NCI-H1930 (cell line): ENCODE results near the gene CKMT1A.
"Not testable (repeated sequence)": the region's sequence is repeated elsewhere in the genome, so short reads cannot be mapped to it uniquely, and the experiment has no call there.

Experiments
- DNase-seq, 2 experiments: peaks; one replicate each; lab custom pipeline; 2025; lab: John Stamatoyannopoulos, UW

The CKMT1A gene

GRCh38 chr15:43693148-43694022, at the start of gene CKMT1A:
CKMT1A (plus strand) TSS chr15:43693859; CDS start chr15:43694051, 192 bp downstream.
- not testable (repeated sequence) for DNase-seq

DNA sequence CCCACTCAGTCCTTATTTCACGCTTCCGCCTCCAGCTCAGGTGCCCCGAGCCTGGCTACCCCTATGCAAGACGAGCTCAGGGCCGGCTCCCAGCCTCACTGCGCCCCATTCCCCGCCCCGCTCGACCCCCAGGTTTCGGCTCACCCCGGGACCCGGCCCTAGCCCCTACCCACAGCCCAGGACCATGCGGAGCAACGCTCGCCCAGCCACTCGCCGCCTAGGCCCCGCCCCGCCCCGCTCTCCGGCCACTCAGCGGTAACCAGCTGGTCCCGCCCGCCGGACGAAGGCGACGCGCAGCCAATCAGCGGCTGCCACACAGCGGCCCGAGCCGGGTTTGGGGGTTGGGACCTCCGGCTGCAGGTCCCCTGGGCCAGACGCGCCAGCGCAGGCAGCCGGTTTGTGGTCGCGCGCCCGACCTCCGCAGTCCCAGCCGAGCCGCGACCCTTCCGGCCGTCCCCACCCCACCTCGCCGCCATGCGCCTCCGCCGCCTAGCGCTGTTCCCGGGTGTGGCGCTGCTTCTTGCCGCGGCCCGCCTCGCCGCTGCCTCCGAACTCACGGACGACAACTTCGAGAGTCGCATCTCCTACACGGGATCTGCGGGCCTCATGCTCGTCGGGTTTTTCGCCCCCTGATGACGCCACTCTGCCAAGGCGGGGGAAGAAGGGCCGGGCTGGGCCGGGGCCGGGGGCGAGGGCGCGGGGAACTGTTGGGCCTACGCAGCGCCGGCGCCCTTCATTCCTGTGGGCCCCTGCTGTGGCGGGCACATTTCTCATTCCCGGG, 44.8 kb upstream of the CKMT1A start, which contains the start of gene CATSPER2:
Gene CATSPER2 (minus strand): TSS at position 196 of the 781 bp plus-strand sequence. CDS start 783 bp downstream, outside the sequence.
- DNase-seq, result no peak

- not testable (repeated sequence) for DNase-seq
Observed at GRCh38 chr15:43649430-43649926, 44.2 kb upstream of the CKMT1A start.

DNA sequence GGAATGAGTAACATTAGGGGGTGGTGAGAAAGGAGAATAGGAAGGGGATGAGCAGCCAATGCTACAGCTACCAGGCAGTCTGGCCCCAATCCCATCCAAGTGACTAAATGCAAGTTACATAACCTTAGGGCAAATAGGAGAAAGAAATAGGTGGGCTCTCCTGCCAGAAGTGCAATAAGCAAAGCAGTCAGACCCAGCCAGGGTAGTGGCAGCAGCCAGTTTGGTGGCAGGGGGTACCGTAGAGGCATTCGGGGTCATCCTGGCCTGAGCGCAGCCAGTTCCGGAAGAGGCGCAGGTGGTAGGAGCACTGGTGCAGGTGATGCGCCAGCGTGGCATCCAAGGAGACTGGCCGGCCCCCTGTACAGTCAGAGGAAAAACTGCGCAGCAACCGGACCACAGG, 33.9 kb upstream of the CKMT1A start:
- not testable (repeated sequence) for DNase-seq

DNA sequence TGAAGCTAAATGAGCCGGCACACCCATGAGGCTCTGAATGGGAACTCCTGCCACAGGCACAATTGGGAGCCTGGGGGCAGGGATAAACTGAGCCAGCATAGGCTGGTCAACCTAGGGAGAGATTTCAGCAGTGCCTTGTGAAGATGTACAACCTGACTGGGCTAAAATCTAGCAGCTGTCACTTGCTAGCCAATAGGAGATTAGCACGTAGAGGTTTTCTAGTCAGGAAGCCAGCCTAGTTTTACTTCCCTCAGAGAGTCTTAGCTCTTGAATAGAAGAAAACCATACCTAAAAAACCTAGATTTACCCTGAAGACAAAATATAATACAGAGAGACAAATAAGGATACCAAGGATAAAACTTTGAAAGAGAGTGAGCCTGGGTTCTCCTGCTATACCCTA, 31.4 kb upstream of the CKMT1A start:
- not testable (repeated sequence) for DNase-seq

- not testable (repeated sequence) for DNase-seq
Observed at GRCh38 chr15:43663333-43663732, 30.3 kb upstream of the CKMT1A start.

DNA sequence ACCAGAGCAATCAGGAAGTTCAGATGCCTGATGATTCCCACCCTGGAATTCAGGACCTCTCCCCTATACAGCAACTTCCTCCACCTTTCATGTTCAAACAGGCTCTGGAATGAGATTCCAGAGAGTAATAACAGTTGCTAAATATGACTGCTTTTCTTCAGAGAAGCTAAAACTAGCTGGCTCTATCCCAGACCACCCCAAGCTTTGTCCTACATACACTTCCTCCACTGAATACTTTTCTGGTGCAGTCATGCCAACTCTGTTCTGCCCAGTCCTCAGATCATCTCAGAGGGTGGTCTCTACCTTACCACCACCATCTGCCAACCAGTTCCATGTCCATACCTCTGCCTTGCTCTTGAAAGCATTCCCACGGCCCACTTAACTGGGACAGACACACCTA, 27.5 kb upstream of the CKMT1A start:
- DNase-seq, result not testable (repeated sequence)

DNA sequence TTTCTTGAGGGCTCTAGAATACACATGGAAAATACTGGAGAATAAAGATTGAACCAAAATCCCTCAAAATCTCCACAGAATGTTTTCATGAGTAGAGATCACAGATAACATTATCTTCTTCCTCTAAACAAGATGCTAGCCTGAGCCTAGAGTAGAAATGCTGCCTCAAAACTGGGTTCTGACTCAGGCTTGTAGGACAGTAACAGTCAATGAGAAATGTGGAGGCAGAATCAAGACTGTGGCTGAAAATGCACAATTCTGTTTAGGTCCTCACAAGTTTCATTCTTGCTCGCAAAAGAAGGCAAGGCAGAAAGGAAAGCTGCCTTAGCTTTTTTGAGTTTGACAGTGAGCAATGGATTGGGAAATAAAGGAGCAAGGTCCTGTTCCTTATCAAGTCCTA, 19.5 kb upstream of the CKMT1A start:
- not testable (repeated sequence) for DNase-seq

GRCh38 chr15:43689604-43690301, 3.9 kb upstream of the CKMT1A start:
- DNase-seq, result not testable (repeated sequence)

DNA sequence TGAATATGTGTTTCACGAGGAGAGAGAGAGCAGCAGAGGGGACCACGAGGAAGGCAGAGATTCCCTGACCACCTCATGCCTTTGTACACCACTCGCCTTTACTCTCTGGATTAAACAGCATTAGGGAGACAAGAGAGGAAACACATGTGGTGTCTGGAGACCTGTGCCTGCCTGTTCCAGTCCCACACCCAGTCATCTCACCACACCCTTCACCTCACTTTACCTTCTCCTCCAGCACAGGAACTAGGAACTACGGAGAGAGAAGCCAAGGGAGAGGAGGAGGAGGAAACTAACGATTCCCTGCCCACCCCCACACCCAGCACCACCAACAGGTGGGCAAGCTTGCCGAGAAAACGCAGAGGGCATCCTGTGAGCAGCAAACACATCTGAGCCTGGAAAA, 980 bp upstream of the CKMT1A start:
- not testable (repeated sequence) for DNase-seq

DNA sequence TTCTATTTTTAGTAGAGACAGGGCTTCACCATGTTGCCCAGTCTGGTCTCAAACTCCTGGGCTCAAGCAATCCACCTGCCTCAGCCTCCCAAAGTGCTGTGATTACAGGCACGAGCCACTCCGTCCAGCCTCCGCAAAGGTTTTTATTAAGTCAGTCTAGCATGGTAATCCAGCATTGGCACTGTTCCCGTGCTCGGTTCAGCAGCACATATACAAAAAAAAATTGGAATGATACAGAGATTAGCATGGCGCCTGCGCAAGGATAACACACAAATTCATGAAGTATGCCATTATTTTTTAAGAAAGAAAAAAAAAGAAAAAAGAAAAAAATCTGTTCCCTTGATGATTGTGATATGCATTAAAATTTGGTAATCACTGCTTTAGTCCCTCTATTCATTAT, 8.5 kb downstream of the CKMT1A start:
- no peak for DNase-seq

GRCh38 chr15:43702701-43703424, 9.2 kb downstream of the CKMT1A start:
- no peak for DNase-seq

GRCh38 chr15:43710431-43711131, 16.9 kb downstream of the CKMT1A start:
- not testable (repeated sequence) for DNase-seq

GRCh38 chr15:43723151-43723550, 29.5 kb downstream of the CKMT1A start:
- no peak for DNase-seq

DNA sequence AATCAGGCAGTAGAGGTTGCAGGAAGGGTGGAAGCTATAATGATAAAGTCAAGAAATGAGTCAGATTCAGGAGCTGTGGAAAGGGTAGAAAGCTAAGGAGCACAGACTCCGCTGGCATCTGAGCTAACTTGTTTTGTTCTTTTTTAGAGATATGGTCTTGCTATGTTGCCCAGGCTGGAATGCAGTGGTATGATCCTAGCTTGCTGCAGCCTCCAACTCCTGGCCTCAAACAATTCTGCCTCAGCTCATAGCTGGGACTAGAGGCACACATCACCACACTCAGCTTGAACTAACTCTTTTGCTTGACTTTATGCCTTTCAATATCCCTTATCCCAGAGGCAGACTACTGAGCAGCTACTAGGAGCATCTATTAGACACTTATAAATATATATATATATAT, 32.6 kb downstream of the CKMT1A start:
- DNase-seq, result not testable (repeated sequence)

DNA sequence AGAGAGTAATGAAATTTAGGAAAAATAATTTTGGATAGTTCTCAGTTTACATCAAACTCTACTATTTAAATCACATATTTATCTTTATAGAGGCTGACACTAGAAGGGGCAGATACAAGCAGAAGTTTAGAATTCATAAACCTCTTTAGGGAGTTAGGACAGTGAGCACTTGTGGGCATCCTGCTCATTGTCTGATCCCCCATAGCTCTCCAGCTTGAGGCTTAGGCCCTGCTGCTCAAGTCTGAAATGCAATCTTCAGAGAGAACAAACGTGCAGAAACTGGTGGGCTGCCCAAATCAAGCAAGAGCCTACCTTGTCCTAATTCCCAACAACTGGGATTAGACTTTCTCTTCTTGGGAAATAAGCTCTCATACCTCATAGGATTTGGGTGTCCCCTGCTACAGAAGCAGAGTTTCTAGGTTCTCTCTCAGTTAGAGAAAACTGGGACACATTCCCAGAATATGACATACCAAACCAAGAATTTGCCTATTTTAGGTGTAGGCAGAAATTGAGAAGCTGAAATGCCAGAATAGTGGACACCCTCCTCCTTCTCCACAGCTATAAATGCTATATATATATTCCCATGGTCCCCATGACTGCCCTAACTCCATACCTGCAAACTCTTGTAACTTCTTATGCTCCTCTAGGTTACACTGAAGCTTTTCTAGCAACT, 34.5 kb downstream of the CKMT1A start:
- not testable (repeated sequence) for DNase-seq

DNA sequence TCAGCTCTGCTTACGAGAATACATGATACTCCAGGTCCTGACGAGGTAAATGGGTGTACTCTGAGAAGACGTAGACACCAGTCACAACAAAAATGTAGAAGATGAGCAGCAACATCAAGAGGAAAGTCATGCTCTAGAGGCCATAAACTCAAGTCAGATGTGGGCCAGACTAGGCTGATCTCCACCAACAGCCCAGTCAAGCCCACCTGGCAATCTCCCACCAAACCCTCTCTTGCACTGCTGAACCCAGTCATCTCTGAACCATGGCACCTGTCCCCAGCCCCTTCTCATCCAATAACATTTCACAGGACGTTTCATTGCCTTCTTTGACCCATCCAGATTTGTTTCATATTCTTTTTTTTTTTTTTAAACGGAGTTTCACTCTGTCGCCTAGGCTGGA, 41.8 kb downstream of the CKMT1A start:
- DNase-seq, result no peak

DNA sequence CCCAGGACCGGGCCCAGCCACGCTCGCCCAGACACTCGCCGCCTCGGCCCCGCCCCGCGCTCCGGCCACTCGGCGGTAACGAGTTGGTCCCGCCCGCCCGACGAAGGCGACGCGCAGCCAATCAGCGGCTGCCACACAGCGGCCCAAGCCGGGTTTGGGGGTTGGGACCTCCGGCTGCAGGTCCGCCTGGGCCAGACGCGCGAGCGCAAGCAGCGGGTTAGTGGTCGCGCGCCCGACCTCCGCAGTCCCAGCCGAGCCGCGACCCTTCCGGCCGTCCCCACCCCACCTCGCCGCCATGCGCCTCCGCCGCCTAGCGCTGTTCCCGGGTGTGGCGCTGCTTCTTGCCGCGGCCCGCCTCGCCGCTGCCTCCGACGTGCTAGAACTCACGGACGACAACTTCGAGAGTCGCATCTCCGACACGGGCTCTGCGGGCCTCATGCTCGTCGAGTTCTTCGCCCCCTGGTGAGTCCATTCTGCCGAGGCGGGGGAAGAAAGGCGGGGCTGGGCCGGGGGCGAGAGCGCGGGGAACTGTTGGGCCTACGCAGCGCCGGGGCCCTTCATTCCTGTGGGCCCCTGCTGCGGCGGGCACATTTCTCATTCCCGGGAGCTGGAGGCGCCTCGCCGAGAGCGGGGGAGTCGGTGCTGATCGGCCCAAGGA, 52.7 kb downstream of the CKMT1A start, which contains the start of gene PDIA3:
Gene PDIA3 (plus strand): TSS at position 194 of the 658 bp plus-strand sequence. CDS start 102 bp downstream, at position 296.
- DNase-seq, result peak; percentile 65 to 85

- not testable (repeated sequence) for DNase-seq
Observed at GRCh38 chr15:43746903-43747309, 53.2 kb downstream of the CKMT1A start.
